ENCODE results near the gene CILP.
"Not testable (repeated sequence)": the region's sequence is repeated elsewhere in the genome, so short reads cannot be mapped to it uniquely, and the experiment has no call there.

The CILP gene

GRCh38 chr15:65244638-65245037 is 33.4 kb upstream of the CILP start:
- no peak overlapping the region for H3K4me3 ChIP-seq (replicated peaks; ENCODE audit: low read depth, low read length)
- TF ChIP-seq CTCF (IDR thresholded peaks at IDR 0.05; ENCODE audit: low read length, missing control alignments), result no peak
- DNase-seq (ENCODE audit: low read depth), result no peak

- H3K4me3 ChIP-seq (replicated peaks; ENCODE audit: low read depth, low read length); DNase-seq (ENCODE audit: low read depth): not testable (repeated sequence)
These were observed 25.2 kb upstream of the CILP start for GRCh38 chr15:65236443-65236842.

GRCh38 chr15:65233696-65234095 is 22.4 kb upstream of the CILP start:
- DNase-seq (ENCODE audit: low read depth), result no peak
- TF ChIP-seq CTCF (IDR thresholded peaks at IDR 0.05; ENCODE audit: low read length, missing control alignments), result no peak
- H3K4me3 ChIP-seq (replicated peaks; ENCODE audit: low read depth, low read length), result no peak overlapping the region

- no peak for DNase-seq (ENCODE audit: low read depth)
- TF ChIP-seq CTCF (IDR thresholded peaks at IDR 0.05; ENCODE audit: low read length, missing control alignments), result no peak
- H3K4me3 ChIP-seq (replicated peaks; ENCODE audit: low read depth, low read length), result no peak overlapping the region
These were observed 21.2 kb upstream of the CILP start for GRCh38 chr15:65232520-65232919.

DNA sequence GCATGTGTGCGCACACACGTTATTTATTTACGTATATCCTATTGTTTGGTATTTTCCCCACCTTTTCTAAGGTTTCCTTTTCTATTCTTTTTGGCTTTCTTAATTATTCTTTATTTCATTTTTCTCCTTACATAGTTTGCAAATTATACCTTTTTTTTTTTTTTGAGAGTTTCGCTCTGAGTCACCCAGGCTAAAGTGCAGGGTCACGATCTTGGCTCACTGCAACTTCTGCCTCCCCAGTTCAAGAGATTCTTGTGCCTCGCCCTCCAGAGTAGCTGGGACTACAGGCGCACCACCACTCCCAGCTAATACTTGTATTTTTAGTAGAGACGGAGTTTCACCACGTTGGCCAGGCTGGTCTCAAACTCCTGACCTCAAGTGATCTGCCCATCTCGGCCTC is 20.0 kb upstream of the CILP start:
- TF ChIP-seq CTCF (IDR thresholded peaks at IDR 0.05; ENCODE audit: low read length, missing control alignments), result no peak
- H3K4me3 ChIP-seq (replicated peaks; ENCODE audit: low read depth, low read length), result no peak overlapping the region
- DNase-seq (ENCODE audit: low read depth), result no peak

- H3K4me3 ChIP-seq (replicated peaks; ENCODE audit: low read depth, low read length); DNase-seq (ENCODE audit: low read depth): not testable (repeated sequence)
These were observed 15.6 kb upstream of the CILP start for GRCh38 chr15:65226901-65227300.

DNA sequence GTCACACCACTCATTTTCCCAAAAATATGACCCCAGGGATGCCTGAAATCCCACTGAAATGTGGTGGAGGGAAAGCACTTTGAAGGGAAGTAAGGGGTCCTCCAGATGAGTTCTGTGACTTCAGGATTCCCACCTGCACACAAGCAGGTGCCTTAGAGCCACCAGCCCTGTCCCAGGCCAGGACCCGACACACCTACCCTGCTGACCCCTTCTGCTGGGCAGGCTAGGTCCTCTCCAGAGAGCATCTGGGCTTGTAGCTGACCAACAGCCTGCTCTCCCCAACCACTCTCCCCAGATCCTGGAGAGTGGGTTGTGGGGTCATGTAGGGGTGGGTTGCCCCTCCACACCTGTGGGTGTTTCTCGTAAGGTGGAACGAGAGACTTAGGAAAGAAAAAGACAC is 14.9 kb upstream of the CILP start:
- no peak overlapping the region for H3K4me3 ChIP-seq (replicated peaks; ENCODE audit: low read depth, low read length)
- no peak for DNase-seq (ENCODE audit: low read depth)
- no peak for TF ChIP-seq CTCF (IDR thresholded peaks at IDR 0.05; ENCODE audit: low read length, missing control alignments)

DNA sequence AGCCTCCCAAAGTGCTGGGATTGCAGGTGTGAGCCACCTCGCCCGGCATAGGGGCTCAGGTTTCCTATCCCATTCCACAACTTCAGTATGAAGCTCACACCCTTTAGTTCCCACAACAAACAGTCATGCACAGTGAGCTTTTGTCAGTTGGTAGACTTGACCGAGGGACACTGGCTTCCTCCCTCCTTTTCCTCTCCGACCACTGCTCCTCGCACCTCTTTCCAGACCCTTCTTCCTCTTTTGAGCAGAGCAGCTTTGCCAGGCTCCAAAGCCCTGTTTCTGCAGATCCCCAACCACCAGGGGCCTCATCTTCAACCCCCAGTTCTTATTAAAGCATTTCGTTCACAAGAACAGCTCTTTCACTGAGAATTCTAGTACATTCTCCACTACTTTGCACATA is 12.7 kb upstream of the CILP start:
- no peak for TF ChIP-seq CTCF (IDR thresholded peaks at IDR 0.05; ENCODE audit: low read length, missing control alignments)
- DNase-seq (ENCODE audit: low read depth), result no peak
- no peak overlapping the region for H3K4me3 ChIP-seq (replicated peaks; ENCODE audit: low read depth, low read length)

Data from fibroblast of pulmonary artery (primary cell).